H1 (cell line): ENCODE results near the gene CSNK2B. TPM values are rescaled to one million over a fixed set of nuclear protein-coding genes. Genes with fewer than 3 reads are reported as not detected.

Experiments
- CTCF ChIA-PET: fragments of 300-600 bp; sonication (Branson Sonifier 250); formaldehyde crosslinking; loops from one replicate; lab custom pipeline; 2021; ENCODE audit not compliant: partially characterized antibody; lab: Charles Lee
- POLR2A ChIA-PET: fragments of 300-600 bp; sonication (Branson Sonifier 250); formaldehyde crosslinking; loops from one replicate; lab custom pipeline; 2021; ENCODE audit warnings: inconsistent platforms; ENCODE audit not compliant: partially characterized antibody; lab: Charles Lee
- DNase-seq, 2 experiments: peaks; one replicate each; pipeline versions ENCODE4 v3.0.0 to v3.0.0-alpha.2; 2010 to 2022; ENCODE audit warnings: low spot score in 2 of 2, low read depth in 1 of 2, mixed read lengths in 1 of 2
- FAIRE-seq: peaks from 2 replicates; lab custom pipeline; 2011; peaks lifted over from hg19 to GRCh38; lab: Jason Lieb, UNC
- H2AFZ ChIP-seq: 2 replicates; pipeline ENCODE4 v1.8.1; 2012; ENCODE audit warnings: low read length, inconsistent platforms
- H2AK5ac ChIP-seq: 2 replicates; pipeline ENCODE4 v1.6.1; 2013; ENCODE audit warnings: low read depth, low read length
- H2BK120ac ChIP-seq: replicated peaks from 2 replicates; pipeline ENCODE3; 2013; ENCODE audit warnings: low read depth, low read length, inconsistent platforms
- H2BK12ac ChIP-seq: 2 replicates; pipeline ENCODE4 v1.6.1; 2013; ENCODE audit warnings: low read depth, low read length
- H2BK15ac ChIP-seq: 2 replicates; pipeline ENCODE4 v1.6.1; 2013; ENCODE audit warnings: low read length
- H2BK20ac ChIP-seq: 2 replicates; pipeline ENCODE4 v1.6.1; 2013; ENCODE audit warnings: low read length
- H2BK5ac ChIP-seq: 2 replicates; pipeline ENCODE4 v1.6.1; 2013; ENCODE audit warnings: low read depth, low read length
- H3K14ac ChIP-seq: 2 replicates; pipeline ENCODE4 v1.6.1; 2013; ENCODE audit warnings: inconsistent platforms; ENCODE audit not compliant: insufficient read length
- H3K18ac ChIP-seq: 2 replicates; pipeline ENCODE4 v1.6.1; 2013; ENCODE audit warnings: low read length; ENCODE audit errors: extremely low read depth
- H3K23ac ChIP-seq: 2 replicates; pipeline ENCODE4 v1.6.1; 2013; ENCODE audit warnings: inconsistent platforms; ENCODE audit not compliant: insufficient read length
- H3K23me2 ChIP-seq: 2 replicates; pipeline ENCODE4 v1.6.1; 2013; ENCODE audit warnings: low read depth, low read length
- H3K27ac ChIP-seq: 2 replicates; pipeline ENCODE4 v1.6.1; 2011; ENCODE audit warnings: low read depth, low read length, inconsistent platforms
- H3K27me3 ChIP-seq, 4 experiments: replicated peaks in 1 of 4; 1 replicate in 1 of 4; 2 replicates in 3 of 4; pipeline versions ENCODE4 v1.6.1 to v1.8.1; 2011 to 2013; ENCODE audit warnings: low read length in 3 of 4, mild to moderate bottlenecking in 3 of 4, inconsistent platforms in 2 of 4, mixed read lengths in 2 of 4, moderate library complexity in 1 of 4; ENCODE audit not compliant: control insufficient read depth in 3 of 4, insufficient read depth in 3 of 4; ENCODE audit errors: extremely low read depth in 1 of 4
- H3K36me3 ChIP-seq, 4 experiments: 2 replicates each; pipeline versions ENCODE4 v1.6.1 to v1.8.1; 2011 to 2013; ENCODE audit warnings: mild to moderate bottlenecking in 4 of 4, low read length in 3 of 4, moderate library complexity in 2 of 4, control low read depth in 1 of 4, inconsistent platforms in 1 of 4; ENCODE audit not compliant: insufficient read depth in 4 of 4, control insufficient read depth in 2 of 4
- H3K4ac ChIP-seq: replicated peaks from 2 replicates; pipeline ENCODE3; 2013; ENCODE audit warnings: low read length, low read depth, mixed read lengths, inconsistent platforms; ENCODE audit not compliant: insufficient read length
- H3K4me1 ChIP-seq, 4 experiments: replicated peaks in 1 of 4; 1 replicate in 1 of 4; 2 replicates in 3 of 4; pipeline versions ENCODE4 v1.6.1 to v1.8.1; 2011 to 2013; ENCODE audit warnings: low read length in 3 of 4, inconsistent platforms in 2 of 4, mixed read lengths in 1 of 4; ENCODE audit not compliant: insufficient read depth in 4 of 4, control insufficient read depth in 3 of 4
- H3K4me2 ChIP-seq, 2 experiments: 2 replicates each; pipeline versions ENCODE4 v1.6.1 to v1.8.1; 2011 to 2013; ENCODE audit warnings: low read depth in 2 of 2, low read length in 2 of 2, control low read depth in 1 of 2, inconsistent platforms in 1 of 2, mild to moderate bottlenecking in 1 of 2; ENCODE audit not compliant: insufficient read depth in 1 of 2
- H3K4me3 ChIP-seq, 4 experiments: fragments of 200-600, 300-600 bp in 1 of 4; sonication (generic), shearing (Covaris generic), sonication (Bioruptor Twin) in 1 of 4; 2 replicates each; pipeline versions ENCODE4 v1.5.1 to v1.8.1; 2011 to 2016; ENCODE audit warnings: low read length in 4 of 4, low read depth in 3 of 4, control low read depth in 2 of 4, inconsistent platforms in 2 of 4, mild to moderate bottlenecking in 2 of 4, mixed read lengths in 1 of 4, moderate library complexity in 1 of 4; ENCODE audit not compliant: insufficient read depth in 2 of 4; ENCODE audit errors: extremely low read depth in 1 of 4
- H3K56ac ChIP-seq: replicated peaks from 2 replicates; pipeline ENCODE3; 2013; ENCODE audit warnings: low read depth, mild to moderate bottlenecking, mixed read lengths, low read length, inconsistent platforms; ENCODE audit not compliant: insufficient read length
- H3K79me1 ChIP-seq: 2 replicates; pipeline ENCODE4 v1.6.1; 2013; ENCODE audit warnings: low read depth, low read length, control low read depth
- H3K79me2 ChIP-seq, 2 experiments: 2 replicates each; pipeline versions ENCODE4 v1.6.1 to v1.8.1; 2012 to 2013; ENCODE audit warnings: low read length in 2 of 2, mild to moderate bottlenecking in 2 of 2, inconsistent platforms in 1 of 2; ENCODE audit not compliant: insufficient read depth in 2 of 2, control insufficient read depth in 1 of 2
- H3K9ac ChIP-seq, 4 experiments: replicated peaks in 1 of 4; 1 replicate in 1 of 4; 2 replicates in 3 of 4; pipeline versions ENCODE4 v1.6.1 to v1.8.1; 2011 to 2013; ENCODE audit warnings: low read depth in 3 of 4, low read length in 3 of 4, control low read depth in 2 of 4, mild to moderate bottlenecking in 2 of 4, moderate library complexity in 2 of 4, inconsistent platforms in 1 of 4; ENCODE audit errors: extremely low read depth in 1 of 4
- H3K9me3 ChIP-seq, 2 experiments: 2 replicates each; pipeline versions ENCODE4 v1.6.1 to v1.8.1; 2012 to 2013; ENCODE audit warnings: mild to moderate bottlenecking in 2 of 2, moderate library complexity in 2 of 2, control low read depth in 1 of 2, inconsistent platforms in 1 of 2, low read depth in 1 of 2, low read length in 1 of 2, mixed read lengths in 1 of 2; ENCODE audit not compliant: insufficient read depth in 2 of 2
- H4K20me1 ChIP-seq, 2 experiments: replicated peaks in 1 of 2; 2 replicates each; pipeline versions ENCODE3 to v1.8.1; 2011 to 2013; ENCODE audit warnings: inconsistent platforms in 2 of 2, low read length in 2 of 2, mild to moderate bottlenecking in 1 of 2; ENCODE audit not compliant: insufficient read depth in 2 of 2, control insufficient read depth in 1 of 2
- H4K5ac ChIP-seq: 2 replicates; pipeline ENCODE4 v1.6.1; 2013; ENCODE audit warnings: low read length, low read depth, mixed read lengths, inconsistent platforms; ENCODE audit not compliant: insufficient read length
- H4K8ac ChIP-seq: 2 replicates; pipeline ENCODE4 v1.8.0; 2013; ENCODE audit warnings: mild to moderate bottlenecking, moderate library complexity, low read length, inconsistent platforms; ENCODE audit not compliant: insufficient read depth; ENCODE audit errors: extremely low read depth
- H4K91ac ChIP-seq: replicated peaks from 2 replicates; pipeline ENCODE3; 2013; ENCODE audit warnings: low read length, mixed read lengths, inconsistent platforms; ENCODE audit not compliant: insufficient read length
- ASH2L ChIP-seq: fragments of 200-600, 300-600 bp; sonication (generic); IDR thresholded peaks from one replicate; pipeline ENCODE4 v1.7.1; 2017; ENCODE audit warnings: low read length
- BCL11A ChIP-seq, 2 experiments: IDR thresholded peaks; one replicate each; pipeline ENCODE4 v1.6.1; 2011; ENCODE audit warnings: low read depth in 2 of 2, low read length in 2 of 2, mild to moderate bottlenecking in 2 of 2
- HDAC6 ChIP-seq: IDR thresholded peaks from one replicate; pipeline ENCODE4 v1.7.1; 2012; ENCODE audit warnings: low read depth, mild to moderate bottlenecking, inconsistent platforms, low read length, moderate library complexity
- MAFK ChIP-seq: IDR thresholded peaks from 2 replicates; pipeline ENCODE4 v1.6.1; 2012; ENCODE audit warnings: low read depth, mild to moderate bottlenecking, improper control_type of control experiment, low read length
- NRF1 ChIP-seq: IDR thresholded peaks from 2 replicates; pipeline ENCODE4 v1.6.1; 2011; ENCODE audit warnings: mild to moderate bottlenecking, low read depth, low read length, improper control_type of control experiment
- TAF7 ChIP-seq: optimal IDR thresholded peaks from 2 replicates; pipeline ENCODE3; 2011; ENCODE audit warnings: low read depth, mild to moderate bottlenecking, inconsistent platforms, low read length, moderate library complexity, borderline replicate concordance
- WGBS, 2 experiments: shearing (Covaris generic) in 1 of 2; methylation state at CpG; one replicate each; pipeline versions ENCODE4 v1.1.6 to v1.1.7; 2013 to 2015; ENCODE audit warnings: low lambda C conversion rate in 2 of 2, mixed read lengths in 2 of 2, inconsistent platforms in 1 of 2, low coverage in 1 of 2, missing lambda C conversion rate in 1 of 2; ENCODE audit not compliant: insufficient replicate concordance in 2 of 2, insufficient coverage in 1 of 2, insufficient read length in 1 of 2; ENCODE audit errors: extremely low coverage in 1 of 2, missing lambda C conversion rate in 1 of 2; 5-methylcytosine and 5-hydroxymethylcytosine counted together
- polyA plus RNA-seq, 7 experiments: library from polyadenylated mRNA; depleted of rRNA in 3 of 7; stranded (reverse) in 5 of 7; unstranded in 2 of 7; fragments of >200 nt in 5 of 7; fragments of 200-250 nt in 2 of 7; gene quantifications; 1 replicate in 5 of 7; 2 replicates in 1 of 7; 4 replicates in 1 of 7; pipeline versions ENCODE4 v1.2.1 to v1.2.3, GENCODE V29; 2011 to 2013; ENCODE audit warnings: missing spikeins in 2 of 7, mixed read lengths in 2 of 7
- total RNA-seq: library from RNA; stranded (reverse); fragmentation: NEBNext Ultra II Directional; extraction: Animal tissue kit (Norgen Biotek cat#: 25700); gene quantifications from 2 replicates; pipeline ENCODE4 v1.2.1, GENCODE V29; 2021
- TF ChIP-seq, protein P1 (sequence below): IDR thresholded peaks from 2 replicates; pipeline ENCODE4 v1.6.1; 2011; ENCODE audit warnings: low read length, improper control_type of control experiment
- TF ChIP-seq, protein P2 (sequence below): IDR thresholded peaks from 2 replicates; pipeline ENCODE4 v1.6.1; 2011; ENCODE audit warnings: low read depth, mild to moderate bottlenecking, low read length; ENCODE audit not compliant: insufficient read depth

Gene CSNK2B
- total and polyA plus RNA-seq, 2 of the 8 experiments (the other 6 are each of a cell fraction or from before 2014, with no cell fraction given), result 169 to 208 TPM

GRCh38 chr6:31702405-31702818, 36.5 kb downstream of the CSNK2B start:
- Histone ChIP-seq H2AFZ (peak overlapping the region; percentile 43; the same call in 1 of the 2 replicates), H4K20me1 (no peaks in the 10 kb centered on the region), H4K8ac (no peak overlapping the region), H3K23me2 (peaks cover 8% of the 10 kb centered on the region; the same call in 1 of the 2 replicates), H3K23ac (no peak overlapping the region), H2AK5ac (no peak overlapping the region), H2BK20ac (no peak overlapping the region), H3K18ac (no peak overlapping the region; the same call in 1 of the 2 replicates), H4K5ac (no peak overlapping the region), H3K9ac (peak overlapping the region; percentile 65 to 85 (median 80)), H3K4me3 (peak overlapping the region; percentile 69 to 94 (median 90)), H3K27ac (peak overlapping the region; percentile 89; the same call in 1 of the 2 replicates), H2BK15ac (no peak overlapping the region), H3K4ac (no peak overlapping the region), H3K79me1 (peaks cover 6% of the 10 kb centered on the region), H2BK5ac (peak overlapping the region; percentile 81), H3K14ac (no peak overlapping the region), H3K9me3 (no peaks in the 10 kb centered on the region), H3K79me2 (peaks cover 0 to 7% of the 10 kb centered on the region in 2 experiments; a peak in 2 of 4 replicates), H3K56ac (peak overlapping the region; percentile 22), H3K4me2 (peak overlapping the region; percentile 68 to 82), H4K91ac (no peak overlapping the region), H2BK120ac (no peak overlapping the region), H3K4me1 (peaks cover 2 to 5% (median 3%) of the 10 kb centered on the region in 4 experiments; a peak in 4 of 7 replicates), H2BK12ac (peak overlapping the region; percentile 39; the same call in 1 of the 2 replicates), H3K36me3 (peaks cover 0 to 4% (median under 1%) of the 10 kb centered on the region in 4 experiments; a peak in 3 of 8 replicates), H3K27me3 (no peaks in the 10 kb centered on the region)
- DNase-seq (no peak), FAIRE-seq (no peak)
- ChIA-PET POLR2A (interaction anchor here (0.7 to 3.2 kb wide), 14 partner anchors 11 to 164 kb away, joined by 3 to 36 read pairs (median 3); partner anchors contain the start of genes DDAH2, GPANK1, LSM2 and LY6G5C), CTCF (interaction anchor here (1.1 to 1.8 kb wide), 3 partner anchors 8 to 28 kb away, joined by 3 to 5 read pairs (median 5); no protein-coding TSS in a partner anchor)
- WGBS, 2 experiments, result 9% methylated on average over 10 of the region's 10 CpGs; no CpG with 5 or more reads in 1 of the 2 experiments
- TF ChIP-seq, protein P1, sequence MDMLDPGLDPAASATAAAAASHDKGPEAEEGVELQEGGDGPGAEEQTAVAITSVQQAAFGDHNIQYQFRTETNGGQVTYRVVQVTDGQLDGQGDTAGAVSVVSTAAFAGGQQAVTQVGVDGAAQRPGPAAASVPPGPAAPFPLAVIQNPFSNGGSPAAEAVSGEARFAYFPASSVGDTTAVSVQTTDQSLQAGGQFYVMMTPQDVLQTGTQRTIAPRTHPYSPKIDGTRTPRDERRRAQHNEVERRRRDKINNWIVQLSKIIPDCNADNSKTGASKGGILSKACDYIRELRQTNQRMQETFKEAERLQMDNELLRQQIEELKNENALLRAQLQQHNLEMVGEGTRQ, result no peak
- TF ChIP-seq BCL11A (IDR thresholded peaks at IDR 0.05; ENCODE audit: low read depth in 2 of 2, low read length in 2 of 2) (no peak), NRF1 (no peak), ASH2L (no peak), MAFK (no peak), TAF7 (no peak), HDAC6 (no peak)
- TF ChIP-seq, protein P2, sequence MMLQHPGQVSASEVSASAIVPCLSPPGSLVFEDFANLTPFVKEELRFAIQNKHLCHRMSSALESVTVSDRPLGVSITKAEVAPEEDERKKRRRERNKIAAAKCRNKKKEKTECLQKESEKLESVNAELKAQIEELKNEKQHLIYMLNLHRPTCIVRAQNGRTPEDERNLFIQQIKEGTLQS, result no peak
